PC-3 (cell line): Measurements from ENCODE around the gene TLE3. TPM values are rescaled to one million over a fixed set of nuclear protein-coding genes. Genes with fewer than 3 reads are reported as not detected.

ENCODE experiments used
- ATAC-seq: fragments of 200-7000 bp; cut with Tn5 transposase; 2 replicates; pipeline ENCODE4 v1.9.1; 2020; ENCODE audit warnings: mild to moderate bottlenecking, moderate library complexity
- BruUV-seq: library from RNA; stranded (reverse); fragments of 400-500 nt; replicated peaks from 2 replicates; lab custom pipeline; 2021; lab: Mats Ljungman, UMichigan
- CTCF ChIA-PET: fragments of 300-600 bp; sonication (Branson Sonifier 250); formaldehyde crosslinking; loops from one replicate; lab custom pipeline; 2022; ENCODE audit warnings: antibody characterized with exemption; lab: Charles Lee
- POLR2A ChIA-PET: fragments of 300-600 bp; sonication (Branson Sonifier 250); formaldehyde crosslinking; loops from one replicate; lab custom pipeline; 2022; ENCODE audit warnings: antibody characterized with exemption; ENCODE audit not compliant: unreplicated experiment; lab: Charles Lee
- DNase-seq: peaks from one replicate; pipeline ENCODE4 v3.0.0-alpha.2; 2015
- H2AFZ ChIP-seq: fragments of 300-600 bp; sonication (generic); 2 replicates; pipeline ENCODE4 v1.6.0; 2016; ENCODE audit warnings: antibody characterized with exemption, low read length
- H3F3A ChIP-seq: fragments of 300-600 bp; sonication (generic); one replicate; pipeline ENCODE4 v1.6.0; 2017; ENCODE audit warnings: antibody characterized with exemption, low read length, control low read depth, mild to moderate bottlenecking; ENCODE audit not compliant: unreplicated experiment
- H3K27ac ChIP-seq: fragments of 300-600 bp; sonication (generic); 2 replicates; pipeline ENCODE4 v1.5.1; 2016; ENCODE audit warnings: mild to moderate bottlenecking, low read length
- H3K27me3 ChIP-seq: fragments of 300-600 bp; sonication (generic); 2 replicates; pipeline ENCODE4 v1.6.1; 2016; ENCODE audit warnings: low read length, mixed read lengths
- H3K36me3 ChIP-seq: fragments of 300-600 bp; sonication (generic); 2 replicates; pipeline ENCODE4 v1.6.1; 2016; ENCODE audit warnings: low read depth, mixed run types, low read length, mixed read lengths
- H3K4me1 ChIP-seq: fragments of 300-600 bp; sonication (generic); 2 replicates; pipeline ENCODE4 v1.5.1; 2016; ENCODE audit warnings: low read length; ENCODE audit not compliant: insufficient read depth
- H3K4me2 ChIP-seq: fragments of 300-600 bp; sonication (generic); 2 replicates; pipeline ENCODE4 v1.6.0; 2016; ENCODE audit warnings: low read length
- H3K4me3 ChIP-seq: fragments of 300-600 bp; sonication (generic); 2 replicates; pipeline ENCODE4 v1.5.1; 2016; ENCODE audit warnings: mild to moderate bottlenecking, low read length, mixed read lengths
- H3K79me2 ChIP-seq: fragments of 300-600 bp; sonication (generic); 2 replicates; pipeline ENCODE4 v1.6.1; 2017; ENCODE audit warnings: low read length, mixed read lengths
- H3K9ac ChIP-seq: fragments of 300-600 bp; sonication (generic); 2 replicates; pipeline ENCODE4 v1.6.0; 2016; ENCODE audit warnings: mild to moderate bottlenecking, low read length
- H3K9me2 ChIP-seq: fragments of 300-600 bp; sonication (generic); replicated peaks from 2 replicates; pipeline ENCODE4 v1.6.1; 2016; ENCODE audit warnings: mixed run types, low read length, mixed read lengths
- H3K9me3 ChIP-seq: fragments of 300-600 bp; sonication (generic); 2 replicates; pipeline ENCODE4 v1.6.1; 2016; ENCODE audit warnings: low read length, mixed read lengths
- H4K20me1 ChIP-seq: fragments of 300-600 bp; sonication (generic); 2 replicates; pipeline ENCODE4 v1.6.1; 2016; ENCODE audit warnings: low read length, mixed read lengths
- CTCF ChIP-seq: fragments of 300-600 bp; sonication (generic); conservative IDR thresholded peaks from 2 replicates; pipeline ENCODE4 v1.5.1; 2017; ENCODE audit warnings: antibody characterized with exemption, low read depth, mild to moderate bottlenecking, low read length
- EZH2 ChIP-seq: fragments of 300-600 bp; sonication (generic); IDR thresholded peaks from one replicate; pipeline ENCODE4 v1.6.1; 2017; ENCODE audit warnings: antibody characterized with exemption, mild to moderate bottlenecking, low read length; ENCODE audit not compliant: unreplicated experiment
- EZH2phosphoT487 ChIP-seq: fragments of 300-600 bp; sonication (generic); IDR thresholded peaks from 2 replicates; pipeline ENCODE4 v1.6.1; 2018; ENCODE audit warnings: mild to moderate bottlenecking, antibody characterized with exemption, low read length, borderline replicate concordance
- intact Hi-C: fragments of 100-400 bp; cut with micrococcal nuclease; formaldehyde crosslinking; loops from 2 replicates; pipeline ENCODE4 v1.9.0; 2023
- total RNA-seq: library from RNA; depleted of rRNA; stranded (reverse); fragments of >200 nt; gene quantifications from 2 replicates; pipeline ENCODE4 v1.2.3, GENCODE V29; 2014

TLE3 gene
- total RNA-seq, 1 experiment from 2014 or later, result 72.5 TPM

- ATAC-seq (no peak), DNase-seq (no peak)
- H3K9ac ChIP-seq, result no peak overlapping the region
- ChIA-PET CTCF (no interaction called here), POLR2A (no interaction called here)
- BruUV-seq, result no TSS peak
- no peak for TF ChIP-seq EZH2
- TF ChIP-seq CTCF, result no peak
- no peak for TF ChIP-seq EZH2phosphoT487
- no peaks in the 10 kb centered on the region for H3K9me3 ChIP-seq
- H3K27me3 ChIP-seq, result no peaks in the 10 kb centered on the region
- H3K4me2 ChIP-seq, result no peak overlapping the region
- H3K36me3 ChIP-seq, result peaks cover 54% of the 10 kb centered on the region
- H4K20me1 ChIP-seq, result peaks cover 28% of the 10 kb centered on the region
- H3F3A ChIP-seq, result no peaks in the 10 kb centered on the region
- no peak overlapping the region for H3K27ac ChIP-seq
- H3K4me3 ChIP-seq, result no peak overlapping the region
- H3K4me1 ChIP-seq, result no peaks in the 10 kb centered on the region
- no peak overlapping the region for H2AFZ ChIP-seq
- no peaks in the 10 kb centered on the region for H3K9me2 ChIP-seq
- no peaks in the 10 kb centered on the region for H3K79me2 ChIP-seq
- intact Hi-C loops, result no loop called here
Measured at GRCh38 chr15:70066004-70066403, 31.7 kb downstream of the TLE3 start.

- no peak for ATAC-seq
Measured at GRCh38 chr15:70065006-70065722, 32.6 kb downstream of the TLE3 start.

More at GRCh38 chr15:70065006-70065722, 32.6 kb downstream of the TLE3 start:
- H3K36me3 ChIP-seq, result peaks cover 52% of the 10 kb centered on the region
- TF ChIP-seq EZH2phosphoT487 (no peak), CTCF (no peak), EZH2 (no peak)
- no peak overlapping the region for H3K4me3 ChIP-seq
- H3K9ac ChIP-seq, result no peak overlapping the region
- H3K9me3 ChIP-seq, result no peaks in the 10 kb centered on the region
- POLR2A ChIA-PET, result no interaction called here
- no peak overlapping the region for H3K27ac ChIP-seq
- no peaks in the 10 kb centered on the region for H3K79me2 ChIP-seq
- no TSS peak for BruUV-seq
- no peaks in the 10 kb centered on the region for H3F3A ChIP-seq
- CTCF ChIA-PET, result no interaction called here
- no peaks in the 10 kb centered on the region for H3K9me2 ChIP-seq
- intact Hi-C loops, result no loop called here
- DNase-seq, result no peak
- H3K27me3 ChIP-seq, result no peaks in the 10 kb centered on the region
- H3K4me2 ChIP-seq, result no peak overlapping the region
- no peak overlapping the region for H2AFZ ChIP-seq
- H3K4me1 ChIP-seq, result no peaks in the 10 kb centered on the region
- peaks cover 25% of the 10 kb centered on the region for H4K20me1 ChIP-seq
